B cell (primary cell): ENCODE data around the gene PTPRO. TPM values are rescaled to one million over a fixed set of nuclear protein-coding genes. Genes with fewer than 3 reads are reported as not detected.

Experiments
- ATAC-seq: fragments of 200-7000 bp; cut with Tn5 transposase; one replicate; pipeline ENCODE4 v1.10.0; 2021; ENCODE audit warnings: low read depth, mild to moderate bottlenecking, moderate number of reproducible peaks, moderate library complexity
- CTCF ChIA-PET: fragments of 350-600 bp; sonication (Branson Sonifier 250); formaldehyde crosslinking; loops from one replicate; lab custom pipeline; 2021; ENCODE audit warnings: antibody characterized with exemption, inconsistent platforms; lab: Charles Lee
- POLR2A ChIA-PET: fragments of 350-600 bp; sonication (Branson Sonifier 250); formaldehyde crosslinking; loops from one replicate; lab custom pipeline; 2021; ENCODE audit warnings: antibody characterized with exemption; lab: Charles Lee
- DNase-seq: peaks from one replicate; pipeline ENCODE4 v3.0.0; 2013
- H2AFZ ChIP-seq: 2 replicates; pipeline ENCODE4 v1.6.1; 2012; ENCODE audit warnings: mild to moderate bottlenecking, low read depth, low read length; ENCODE audit not compliant: insufficient read depth, poor library complexity, severe bottlenecking
- H3K27ac ChIP-seq, 2 donors: 1 replicate in 1 of 2; 2 replicates in 1 of 2; pipeline ENCODE4 v1.5.1; 2012 to 2013; ENCODE audit warnings: low read length in 2 of 2, mild to moderate bottlenecking in 2 of 2, moderate library complexity in 1 of 2
- H3K27me3 ChIP-seq, 4 experiments: fragments of 200-600 bp in 1 of 4; sonication (generic) in 1 of 4; replicated peaks in 1 of 4; 1 replicate in 2 of 4; 2 replicates in 2 of 4; pipeline versions ENCODE4 v1.6.1 to v1.7.0; 2013 to 2016; ENCODE audit warnings: low read length in 3 of 4, mild to moderate bottlenecking in 2 of 4, mixed read lengths in 1 of 4, moderate library complexity in 1 of 4; ENCODE audit not compliant: insufficient read depth in 4 of 4, control insufficient read depth in 3 of 4; ENCODE audit errors: control extremely low read depth in 1 of 4
- H3K36me3 ChIP-seq, 2 experiments: replicated peaks in 1 of 2; 1 replicate in 1 of 2; 2 replicates in 1 of 2; pipeline versions ENCODE4 v1.6.1 to v1.7.1; 2013; ENCODE audit warnings: low read length in 1 of 2; ENCODE audit not compliant: insufficient read depth in 2 of 2, control insufficient read depth in 1 of 2; ENCODE audit errors: control extremely low read depth in 1 of 2, extremely low read depth in 1 of 2
- H3K4me1 ChIP-seq, 2 donors: fragments of 200-600 bp in 1 of 2; sonication (generic) in 1 of 2; 1 replicate in 1 of 2; 2 replicates in 1 of 2; pipeline versions ENCODE4 v1.5.1 to v1.6.1; 2013 to 2017; ENCODE audit warnings: low read length in 2 of 2; ENCODE audit not compliant: control insufficient read depth in 2 of 2, insufficient read depth in 2 of 2
- H3K4me2 ChIP-seq: replicated peaks from 2 replicates; pipeline ENCODE3; 2012; ENCODE audit warnings: mild to moderate bottlenecking, low read depth, low read length; ENCODE audit not compliant: poor library complexity, severe bottlenecking
- H3K4me3 ChIP-seq, 5 experiments: fragments of 200-600 bp in 1 of 5; sonication (generic) in 1 of 5; 1 replicate in 3 of 5; 2 replicates in 2 of 5; pipeline versions ENCODE4 v1.5.1 to v1.7.0; 2011 to 2016; ENCODE audit warnings: low read length in 4 of 5, mild to moderate bottlenecking in 4 of 5, low read depth in 2 of 5, control low read depth in 1 of 5, moderate library complexity in 1 of 5; ENCODE audit not compliant: insufficient read depth in 1 of 5; ENCODE audit errors: control extremely low read depth in 1 of 5, extremely low read depth in 1 of 5
- H3K79me2 ChIP-seq: fragments of 200-600 bp; sonication (generic); one replicate; pipeline ENCODE4 v1.6.0; 2016; ENCODE audit warnings: low read length; ENCODE audit not compliant: control insufficient read depth, insufficient read depth
- H3K9ac ChIP-seq: fragments of 200-600 bp; sonication (generic); 2 replicates; pipeline ENCODE4 v1.6.1; 2017; ENCODE audit warnings: mild to moderate bottlenecking, low read length, moderate library complexity
- H3K9me3 ChIP-seq, 3 donors: one replicate each; pipeline versions ENCODE4 v1.6.1 to v1.7.1; 2013; ENCODE audit warnings: low read length in 2 of 3; ENCODE audit not compliant: control insufficient read depth in 2 of 3, insufficient read depth in 1 of 3; ENCODE audit errors: control extremely low read depth in 1 of 3
- H4K20me1 ChIP-seq: 2 replicates; pipeline ENCODE4 v1.6.0; 2012; ENCODE audit warnings: mild to moderate bottlenecking, low read length; ENCODE audit not compliant: insufficient read depth, control insufficient read depth, poor library complexity, severe bottlenecking
- H3K27ac Mint-ChIP-seq: one replicate; pipeline ENCODE4 v1.8.0; 2021; ENCODE audit warnings: mixed read lengths
- H3K27me3 Mint-ChIP-seq: one replicate; pipeline ENCODE4 v1.8.0; 2021; ENCODE audit warnings: mixed read lengths
- H3K4me1 Mint-ChIP-seq: one replicate; pipeline ENCODE4 v1.8.0; 2021; ENCODE audit warnings: mixed read lengths
- H3K4me3 Mint-ChIP-seq: one replicate; pipeline ENCODE4 v1.8.0; 2021; ENCODE audit warnings: mixed read lengths
- H3K9me3 Mint-ChIP-seq: one replicate; pipeline ENCODE4 v1.8.0; 2022; ENCODE audit warnings: mixed read lengths; ENCODE audit not compliant: insufficient read depth
- EZH2 ChIP-seq: IDR thresholded peaks from 2 replicates; pipeline ENCODE4 v1.6.1; 2012; ENCODE audit warnings: borderline replicate concordance, low read depth, mild to moderate bottlenecking, moderate library complexity, low read length; ENCODE audit not compliant: insufficient read depth, poor library complexity, severe bottlenecking
- WGBS: methylation state at CpG from one replicate; pipeline ENCODE4 v1.1.5; 2013; ENCODE audit warnings: missing lambda C conversion rate; ENCODE audit not compliant: insufficient coverage; 5-methylcytosine and 5-hydroxymethylcytosine counted together
- intact Hi-C: fragments of 100-400 bp; cut with micrococcal nuclease; formaldehyde crosslinking; loops from one replicate; pipeline ENCODE4 v1.10.0; 2022
- polyA plus RNA-seq: library from polyadenylated mRNA; depleted of rRNA; stranded (reverse); fragments of >200 nt; gene quantifications from 2 replicates; pipeline ENCODE4 v1.2.3, GENCODE V29; 2012
- total RNA-seq, 2 donors: library from RNA; stranded (reverse); fragments of 120-200 nt in 1 of 2; gene quantifications; 1 replicate in 1 of 2; 2 replicates in 1 of 2; pipeline versions ENCODE4 v1.2.3 to v1.2.4, GENCODE V29; 2013 to 2022
- TF ChIP-seq, protein P1 (sequence below): fragments of 200-600 bp; IDR thresholded peaks from one replicate; pipeline ENCODE4 v1.8.0; 2022; ENCODE audit warnings: antibody characterized with exemption, mild to moderate bottlenecking

The PTPRO gene
- total and polyA plus RNA-seq, 2 donors (not counting 1 experiment from before 2014, with no cell fraction given) = 23.1 to 23.6 TPM

DNA sequence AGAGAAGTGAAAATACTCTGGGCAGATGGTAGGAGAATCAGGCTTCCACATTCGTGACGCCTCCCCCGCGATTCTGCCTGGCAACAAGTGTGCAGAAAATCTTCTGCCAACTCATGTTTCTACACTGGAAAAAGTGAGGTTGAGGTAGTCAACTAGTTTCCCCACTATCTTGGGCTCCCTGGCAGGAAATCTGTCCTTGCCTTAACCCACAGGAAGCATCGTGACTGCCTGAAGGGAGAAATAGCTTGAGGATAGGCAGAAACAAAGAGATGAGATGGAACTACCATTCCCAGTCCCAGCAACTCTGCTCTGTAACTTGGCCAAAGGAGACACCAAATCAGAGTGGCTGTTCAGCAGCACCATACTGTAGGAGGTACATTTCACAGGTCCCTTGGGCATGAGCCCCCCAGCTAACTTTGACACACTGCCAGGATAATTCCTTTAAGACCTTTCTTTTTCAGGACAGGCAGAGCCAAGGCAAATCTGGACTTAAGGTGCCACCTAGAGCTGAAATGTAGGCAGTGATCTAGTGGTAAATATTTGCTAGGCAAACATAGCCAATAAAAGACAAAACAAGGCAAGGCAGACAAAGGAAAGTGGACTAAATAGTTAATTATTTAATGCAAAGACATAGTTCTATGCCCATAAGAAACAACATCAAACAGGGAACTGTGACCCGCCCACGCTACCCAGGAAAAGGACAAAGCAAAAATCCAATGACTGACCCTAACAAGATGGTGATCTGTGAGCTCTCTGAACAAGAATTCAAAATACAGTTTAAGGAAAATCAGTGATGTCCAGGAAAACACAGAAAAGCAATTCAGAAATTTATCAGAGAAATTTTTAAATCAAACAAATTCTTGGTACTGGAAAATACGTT lies 205.1 kb downstream of the PTPRO start:
- Histone ChIP-seq H3K27ac (no peak overlapping the region), H3K27me3 (no peaks in the 10 kb centered on the region), H3K79me2 (no peaks in the 10 kb centered on the region), H3K9me3 (peaks cover 0 to 7% (median 4%) of the 10 kb centered on the region in 3 donors), H4K20me1 (no peaks in the 10 kb centered on the region), H3K4me1 (peaks cover 2 to 5% of the 10 kb centered on the region in 2 donors), H3K9ac (no peak overlapping the region), H2AFZ (peak overlapping the region; percentile 14), H3K4me3 (no peak overlapping the region), H3K36me3 (no peaks in the 10 kb centered on the region), H3K4me2 (no peak overlapping the region)
- TF ChIP-seq, protein P1, sequence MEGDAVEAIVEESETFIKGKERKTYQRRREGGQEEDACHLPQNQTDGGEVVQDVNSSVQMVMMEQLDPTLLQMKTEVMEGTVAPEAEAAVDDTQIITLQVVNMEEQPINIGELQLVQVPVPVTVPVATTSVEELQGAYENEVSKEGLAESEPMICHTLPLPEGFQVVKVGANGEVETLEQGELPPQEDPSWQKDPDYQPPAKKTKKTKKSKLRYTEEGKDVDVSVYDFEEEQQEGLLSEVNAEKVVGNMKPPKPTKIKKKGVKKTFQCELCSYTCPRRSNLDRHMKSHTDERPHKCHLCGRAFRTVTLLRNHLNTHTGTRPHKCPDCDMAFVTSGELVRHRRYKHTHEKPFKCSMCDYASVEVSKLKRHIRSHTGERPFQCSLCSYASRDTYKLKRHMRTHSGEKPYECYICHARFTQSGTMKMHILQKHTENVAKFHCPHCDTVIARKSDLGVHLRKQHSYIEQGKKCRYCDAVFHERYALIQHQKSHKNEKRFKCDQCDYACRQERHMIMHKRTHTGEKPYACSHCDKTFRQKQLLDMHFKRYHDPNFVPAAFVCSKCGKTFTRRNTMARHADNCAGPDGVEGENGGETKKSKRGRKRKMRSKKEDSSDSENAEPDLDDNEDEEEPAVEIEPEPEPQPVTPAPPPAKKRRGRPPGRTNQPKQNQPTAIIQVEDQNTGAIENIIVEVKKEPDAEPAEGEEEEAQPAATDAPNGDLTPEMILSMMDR = no peak
- no peak for TF ChIP-seq EZH2
- ATAC-seq = no peak
- peaks cover 4% of the 10 kb centered on the region for H3K9me3 Mint-ChIP-seq
- CTCF ChIA-PET = interaction anchor here (0.6 to 13.5 kb wide), 6 partner anchors 37 to 759 kb away, joined by 3 to 702 read pairs (median 6); no protein-coding TSS in a partner anchor
- DNase-seq = no peak
- intact Hi-C loops = no loop called here
- H3K4me1 Mint-ChIP-seq = peaks cover 9% of the 10 kb centered on the region
- H3K4me3 Mint-ChIP-seq = no peak overlapping the region
- H3K27me3 Mint-ChIP-seq = peaks cover 4% of the 10 kb centered on the region
- H3K27ac Mint-ChIP-seq = no peak overlapping the region
- 78% methylated on average over 4 of the region's 8 CpGs for WGBS
- POLR2A ChIA-PET = interaction anchor here (0.7 kb wide), 1 partner anchor 1270 kb away, joined by 4 read pairs; no protein-coding TSS in a partner anchor

DNA sequence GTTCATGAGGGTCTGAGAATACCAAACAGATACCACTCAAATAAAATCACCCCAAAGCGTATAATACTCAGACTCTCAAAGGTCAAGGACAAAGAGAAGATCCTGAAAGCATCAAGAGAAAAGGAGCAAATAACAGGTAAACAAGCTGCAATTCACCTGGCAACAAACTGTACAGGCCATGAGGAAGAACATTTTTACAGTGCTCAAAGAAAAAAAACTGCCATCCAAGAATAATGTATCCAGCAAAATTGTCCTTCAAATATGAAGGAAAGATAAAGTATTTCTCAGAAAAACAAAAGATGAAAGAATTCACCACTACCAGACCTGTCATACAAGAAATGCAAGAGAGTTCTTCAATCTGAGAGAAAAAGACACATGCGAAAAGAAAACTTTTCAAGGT lies 206.4 kb downstream of the PTPRO start:
- intact Hi-C loops = no loop called here
- Histone ChIP-seq H3K9me3 (peaks cover 0 to 7% (median 4%) of the 10 kb centered on the region in 3 donors), H3K27me3 (no peaks in the 10 kb centered on the region), H3K9ac (no peak overlapping the region), H3K4me2 (no peak overlapping the region), H4K20me1 (no peaks in the 10 kb centered on the region), H3K4me3 (no peak overlapping the region), H3K4me1 (peaks cover 6 to 9% of the 10 kb centered on the region in 2 donors), H3K36me3 (no peaks in the 10 kb centered on the region), H3K79me2 (no peaks in the 10 kb centered on the region), H2AFZ (no peak overlapping the region), H3K27ac (no peak overlapping the region)
- TF ChIP-seq, protein P1 = no peak
- no peak for TF ChIP-seq EZH2
- no peak overlapping the region for H3K4me3 Mint-ChIP-seq
- H3K27me3 Mint-ChIP-seq = no peaks in the 10 kb centered on the region
- H3K27ac Mint-ChIP-seq = no peak overlapping the region
- CTCF ChIA-PET = interaction anchor here (1.5 to 13.5 kb wide), 3 partner anchors 55 to 329 kb away, joined by 8 to 702 read pairs (median 9); no protein-coding TSS in a partner anchor
- WGBS = no CpG with 5 or more reads among the region's 2 CpGs
- H3K4me1 Mint-ChIP-seq = peaks cover 15% of the 10 kb centered on the region
- POLR2A ChIA-PET = interaction anchor here (0.7 kb wide), 1 partner anchor 93 kb away, joined by 3 read pairs; no protein-coding TSS in a partner anchor
- H3K9me3 Mint-ChIP-seq = peaks cover 4% of the 10 kb centered on the region
- ATAC-seq (no peak), DNase-seq (no peak)
